GM21360 (cell line): ENCODE data around the gene MKRN1.
"Not testable (repeated sequence)": the region's sequence is repeated elsewhere in the genome, so short reads cannot be mapped to it uniquely, and the experiment has no call there.

Experiments used
- ATAC-seq: cut with Tn5 transposase; IDR thresholded peaks from one replicate; pipeline ENCODE4 v1.9.1; 2021; ENCODE audit warnings: mild to moderate bottlenecking, moderate library complexity; ENCODE audit not compliant: unreplicated experiment

MKRN1 gene

GRCh38 chr7:140440593-140440992 lies 38.7 kb downstream of the MKRN1 start:
- ATAC-seq: no peak

DNA sequence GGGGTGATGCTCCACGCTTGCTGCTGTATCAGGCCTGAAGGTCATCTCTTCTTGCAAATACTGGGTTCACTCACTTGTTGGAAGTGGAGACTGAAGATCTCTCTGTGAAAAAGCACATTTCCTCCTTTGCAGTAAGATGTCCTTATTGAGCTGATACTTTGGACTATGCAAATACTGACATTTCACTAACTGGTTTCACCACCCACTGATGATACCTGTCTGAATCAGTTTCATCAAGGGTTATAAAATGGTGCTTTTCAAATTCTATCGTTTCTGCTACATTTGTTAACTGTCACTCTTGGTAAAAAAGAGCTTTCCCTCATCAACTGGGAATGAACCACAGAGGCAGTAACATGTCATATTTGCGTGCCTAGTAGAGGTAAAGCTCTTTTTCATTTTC lies 39.9 kb downstream of the MKRN1 start:
- no peak for ATAC-seq

GRCh38 chr7:140435252-140435895 lies 43.9 kb downstream of the MKRN1 start:
- no peak for ATAC-seq

DNA sequence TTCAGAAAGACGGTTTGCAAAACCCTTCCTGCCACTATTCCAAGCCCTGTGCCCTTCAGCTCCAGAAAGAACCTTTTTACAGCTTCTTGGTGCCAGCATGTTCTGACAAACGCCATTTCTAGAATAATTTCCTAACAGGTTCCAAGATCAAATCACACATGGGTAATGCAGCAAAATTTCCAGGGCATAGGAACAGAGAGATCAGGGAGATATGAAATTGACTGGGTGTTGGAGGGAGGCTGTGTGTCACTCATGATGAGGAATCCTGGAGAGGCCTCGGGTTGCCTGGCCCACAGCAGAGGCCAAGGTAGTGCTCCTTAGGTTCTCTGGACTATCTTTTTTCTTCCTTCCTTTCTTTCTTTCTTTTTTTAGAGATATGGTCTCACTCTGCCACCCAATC lies 45.9 kb downstream of the MKRN1 start:
- ATAC-seq: no peak

GRCh38 chr7:140426130-140426529 lies 53.2 kb downstream of the MKRN1 start:
- ATAC-seq: no peak

DNA sequence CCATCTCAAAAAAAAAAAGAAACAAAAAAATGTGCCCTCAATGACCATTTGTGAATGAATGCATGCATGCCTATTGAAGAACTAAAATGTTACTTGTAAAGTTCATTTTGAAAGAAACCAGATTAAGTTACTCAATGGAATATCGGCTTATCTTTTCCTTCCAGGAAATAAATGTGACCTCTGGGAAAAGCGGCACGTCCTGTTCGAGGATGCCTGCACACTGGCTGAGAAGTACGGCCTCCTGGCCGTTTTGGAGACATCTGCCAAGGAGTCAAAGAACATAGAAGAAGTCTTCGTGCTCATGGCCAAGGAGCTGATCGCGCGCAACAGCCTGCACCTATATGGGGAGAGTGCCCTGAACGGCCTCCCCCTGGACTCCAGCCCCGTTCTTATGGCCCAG lies 53.6 kb downstream of the MKRN1 start:
- ATAC-seq: no peak

GRCh38 chr7:140423501-140423900 lies 55.8 kb downstream of the MKRN1 start:
- ATAC-seq: no peak

DNA sequence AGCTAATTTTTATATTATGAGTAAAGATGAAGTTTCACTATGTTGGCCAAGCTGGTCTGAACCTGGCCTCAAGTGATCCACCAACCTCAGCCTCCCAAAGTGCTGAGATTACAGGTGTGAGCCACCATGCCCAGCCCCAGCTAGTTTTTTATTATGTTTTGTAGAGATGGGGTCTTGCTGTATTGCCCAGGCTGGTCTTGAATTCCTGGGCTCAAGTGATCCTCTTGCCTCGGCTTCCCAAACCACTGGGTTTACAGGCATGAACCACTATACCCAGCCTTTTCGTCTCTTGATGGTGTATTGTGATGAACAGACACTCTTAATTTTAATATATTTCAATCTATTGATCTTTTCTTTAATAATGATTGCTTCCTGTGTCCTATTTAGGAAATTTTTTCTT lies 57.8 kb downstream of the MKRN1 start:
- ATAC-seq: no peak

DNA sequence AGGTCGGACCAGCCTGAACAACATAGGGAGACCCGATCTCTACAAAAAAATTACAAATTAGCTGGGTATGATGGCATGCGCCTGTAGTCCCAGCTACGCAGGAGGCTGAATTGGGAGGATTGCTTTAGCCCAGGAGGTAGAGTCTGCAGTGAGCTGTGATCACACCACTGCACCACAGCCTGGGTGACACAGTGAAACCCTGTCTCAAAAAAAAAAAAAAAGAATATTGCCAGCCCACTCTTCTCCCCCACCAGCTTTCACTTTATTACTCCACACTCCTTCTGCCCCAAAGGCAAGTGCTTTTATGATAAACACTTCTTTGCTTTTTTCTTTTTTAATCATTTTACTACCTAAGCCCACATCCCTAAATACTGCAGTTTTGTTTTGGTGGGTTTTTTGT lies 60.7 kb downstream of the MKRN1 start:
- no peak for ATAC-seq

DNA sequence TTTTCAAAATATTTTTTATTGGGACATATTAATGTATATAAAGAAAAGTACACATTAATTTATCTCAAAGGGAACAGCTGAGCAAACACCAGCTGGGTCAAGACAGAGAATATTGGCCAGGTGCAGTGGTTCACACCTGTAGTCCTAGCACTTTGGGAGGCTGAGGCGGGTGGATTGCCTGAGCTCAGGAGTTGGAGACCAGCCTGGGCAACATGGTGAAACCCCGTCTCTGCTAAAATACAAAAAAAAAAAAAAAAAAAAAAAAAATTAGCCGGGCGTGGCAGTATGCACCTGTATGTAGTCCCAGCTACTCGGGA lies 61.2 kb downstream of the MKRN1 start:
- not testable (repeated sequence) for ATAC-seq

DNA sequence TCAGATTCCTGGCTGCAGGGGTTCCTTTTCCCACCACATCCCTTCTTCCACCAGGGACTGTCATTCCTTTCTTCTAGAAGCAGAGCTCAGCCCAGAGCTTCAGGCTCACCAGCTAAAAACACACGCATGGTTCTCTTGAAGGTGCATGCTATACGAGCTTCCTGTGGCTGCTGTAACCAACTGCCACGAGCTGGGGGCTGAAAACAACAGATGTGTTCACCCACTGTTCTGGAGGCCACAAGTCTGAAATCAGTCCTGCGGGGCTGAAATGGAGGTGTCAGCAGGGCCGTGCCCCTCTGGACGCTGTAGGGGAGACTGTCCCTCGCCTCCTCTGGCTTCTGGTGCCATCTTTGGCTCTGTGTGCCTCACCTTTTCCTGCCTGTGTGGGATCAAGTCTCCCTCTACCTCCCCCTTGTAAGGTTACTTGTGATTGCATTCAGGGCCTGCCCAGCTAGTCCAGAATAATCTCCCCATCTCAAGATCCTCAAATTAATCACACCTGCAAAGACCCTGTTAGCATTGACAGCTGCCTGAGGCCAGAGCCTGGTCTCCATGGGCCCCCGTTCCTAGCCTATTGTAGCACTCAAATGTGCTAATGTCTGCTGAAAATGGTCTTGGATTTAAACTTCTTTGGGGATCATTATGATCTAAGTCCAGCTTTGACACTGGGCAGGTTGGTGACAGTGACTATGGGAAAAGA lies 61.7 kb downstream of the MKRN1 start:
- ATAC-seq: no peak

GRCh38 chr7:140416560-140416959 lies 62.7 kb downstream of the MKRN1 start:
- no peak for ATAC-seq

GRCh38 chr7:140415816-140416215 lies 63.5 kb downstream of the MKRN1 start:
- ATAC-seq: not testable (repeated sequence)

DNA sequence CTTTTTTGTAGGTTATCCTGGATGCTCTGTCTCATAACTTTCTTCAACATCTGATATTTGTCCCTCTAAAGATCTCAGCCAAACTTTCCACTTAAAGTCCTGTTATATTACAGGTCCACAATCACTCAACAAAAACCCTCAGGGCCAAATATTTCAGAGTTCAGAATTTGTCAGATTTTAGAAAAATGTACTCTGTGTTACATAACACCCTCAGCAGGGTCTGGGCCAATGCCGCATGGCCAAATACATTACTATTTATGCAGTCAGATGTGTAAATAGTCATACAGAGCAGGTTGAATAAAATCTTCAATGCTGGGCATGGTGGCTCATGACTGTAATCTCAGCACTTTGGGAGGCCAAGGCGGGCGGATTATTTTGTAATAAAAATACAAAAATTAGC lies 63.9 kb downstream of the MKRN1 start:
- ATAC-seq: no peak

GRCh38 chr7:140404565-140405065 lies 74.7 kb downstream of the MKRN1 start:
- no peak for ATAC-seq

DNA sequence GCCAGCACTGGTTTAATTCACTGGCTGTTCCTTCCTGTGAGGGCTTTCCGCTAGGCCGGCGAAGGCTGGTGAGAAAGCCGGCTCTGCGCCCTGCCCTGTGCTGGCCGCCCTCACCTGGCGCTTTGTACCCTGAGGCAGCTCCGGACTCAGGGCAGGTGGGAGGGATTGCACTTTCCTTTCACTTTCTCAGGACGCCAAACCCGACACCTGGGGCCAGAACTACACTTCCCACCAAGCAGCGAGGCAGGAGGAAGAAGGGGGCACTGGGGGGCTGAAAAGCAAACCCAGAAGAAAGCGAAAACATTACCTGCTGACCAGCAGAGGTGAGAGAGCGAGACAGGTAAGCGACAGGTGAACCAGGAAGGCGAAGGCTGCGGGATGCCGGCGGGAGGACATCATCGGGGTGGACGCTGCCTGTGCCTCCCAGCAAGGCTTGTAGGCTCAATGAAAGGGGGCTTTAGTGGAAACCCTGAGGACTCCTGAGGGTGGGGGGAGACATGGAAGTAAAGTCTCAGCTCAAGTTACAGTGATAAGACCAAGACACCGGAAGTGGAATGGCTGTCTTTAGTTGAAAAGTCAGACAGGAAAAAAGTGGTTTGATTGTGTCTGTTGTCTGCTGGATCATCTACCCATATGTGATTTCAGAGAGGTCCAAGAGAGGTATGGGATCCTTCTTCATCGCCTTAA lies 75.3 kb downstream of the MKRN1 start, which contains the start of gene RAB19:
RAB19 (plus strand) TSS at position 181 of the 687 bp plus-strand sequence. CDS start 3,589 bp downstream, outside the sequence.
- ATAC-seq: no peak
